Loucy (cell line): ENCODE measurements around the gene SCARB1.

ENCODE experiments used
- H2AFZ ChIP-seq: fragments of 200-600 bp; sonication (generic); 2 replicates; pipeline ENCODE4 v1.6.0; 2016; ENCODE audit warnings: antibody characterized with exemption, mild to moderate bottlenecking, low read length, moderate library complexity
- H3F3A ChIP-seq: fragments of 200-600 bp; 2 replicates; pipeline ENCODE4 v1.6.0; 2016; ENCODE audit warnings: antibody characterized with exemption, low read depth, mild to moderate bottlenecking
- H3K27me3 ChIP-seq: fragments of 200-600 bp; sonication (generic); 2 replicates; pipeline ENCODE4 v1.6.1; 2014; ENCODE audit warnings: low read length, mild to moderate bottlenecking; ENCODE audit not compliant: insufficient read depth, poor library complexity, severe bottlenecking
- H3K36me3 ChIP-seq: fragments of 200-600 bp; sonication (generic); 2 replicates; pipeline ENCODE4 v1.6.1; 2016; ENCODE audit warnings: low read length; ENCODE audit not compliant: insufficient read depth
- H3K4me1 ChIP-seq: fragments of 200-600 bp; sonication (generic); 2 replicates; pipeline ENCODE4 v1.5.1; 2014; ENCODE audit warnings: low read length, mild to moderate bottlenecking; ENCODE audit not compliant: insufficient read depth, poor library complexity, severe bottlenecking
- H3K4me2 ChIP-seq: fragments of 200-600 bp; sonication (generic); 2 replicates; pipeline ENCODE4 v1.6.0; 2014; ENCODE audit warnings: antibody characterized with exemption, low read length, low read depth, mild to moderate bottlenecking; ENCODE audit not compliant: poor library complexity, severe bottlenecking
- H3K4me3 ChIP-seq: fragments of 200-600 bp; sonication (generic); 2 replicates; pipeline ENCODE4 v1.5.1; 2014; ENCODE audit warnings: low read length, mild to moderate bottlenecking, mixed read lengths; ENCODE audit not compliant: poor library complexity, severe bottlenecking
- H3K79me2 ChIP-seq: fragments of 200-600 bp; sonication (generic); 2 replicates; pipeline ENCODE4 v1.6.1; 2014; ENCODE audit warnings: low read length; ENCODE audit not compliant: insufficient read depth
- H3K9ac ChIP-seq: fragments of 200-600 bp; sonication (generic); 2 replicates; pipeline ENCODE4 v1.6.0; 2014; ENCODE audit warnings: mild to moderate bottlenecking, low read depth, low read length, moderate library complexity; ENCODE audit not compliant: poor library complexity, severe bottlenecking
- H3K9me2 ChIP-seq: fragments of 200-600 bp; sonication (generic); replicated peaks from 2 replicates; pipeline ENCODE4 v1.6.1; 2016; ENCODE audit warnings: low read depth, low read length, mixed read lengths
- H3K9me3 ChIP-seq: fragments of 200-600 bp; sonication (generic); 2 replicates; pipeline ENCODE4 v1.6.1; 2014; ENCODE audit warnings: mild to moderate bottlenecking, antibody characterized with exemption, low read length, low read depth; ENCODE audit not compliant: insufficient read depth
- H4K20me1 ChIP-seq: fragments of 200-600 bp; sonication (generic); 2 replicates; pipeline ENCODE4 v1.6.0; 2014; ENCODE audit warnings: antibody characterized with exemption, low read length, mild to moderate bottlenecking; ENCODE audit not compliant: insufficient read depth, poor library complexity, severe bottlenecking
- CTCF ChIP-seq: fragments of 200-600 bp; sonication (generic); conservative IDR thresholded peaks from 2 replicates; pipeline ENCODE4 v1.5.1; 2014; ENCODE audit warnings: mild to moderate bottlenecking, antibody characterized with exemption, low read length
- EZH2phosphoT487 ChIP-seq: fragments of 200-600 bp; IDR thresholded peaks from 2 replicates; pipeline ENCODE4 v1.6.1; 2018; ENCODE audit warnings: antibody characterized with exemption, mild to moderate bottlenecking, moderate library complexity, borderline replicate concordance

SCARB1 gene

GRCh38 chr12:124762384-124762783 is 101.3 kb downstream of the SCARB1 start:
- Histone ChIP-seq H3K9me2 (no peaks in the 10 kb centered on the region), H3K9me3 (peaks cover 9% of the 10 kb centered on the region; the same call in 1 of the 2 replicates), H3K9ac (no peak overlapping the region), H3K4me1 (peaks cover 3% of the 10 kb centered on the region), H2AFZ (no peak overlapping the region), H4K20me1 (no peaks in the 10 kb centered on the region), H3K36me3 (no peaks in the 10 kb centered on the region), H3F3A (no peaks in the 10 kb centered on the region), H3K4me3 (no peak overlapping the region), H3K27me3 (no peaks in the 10 kb centered on the region), H3K4me2 (no peak overlapping the region), H3K79me2 (no peaks in the 10 kb centered on the region)
- TF ChIP-seq EZH2phosphoT487 (no peak), CTCF (no peak)

- Histone ChIP-seq H3K9me3 (peaks cover 9% of the 10 kb centered on the region; the same call in 1 of the 2 replicates), H4K20me1 (no peaks in the 10 kb centered on the region), H3K9me2 (no peaks in the 10 kb centered on the region), H3K79me2 (no peaks in the 10 kb centered on the region), H3K4me3 (no peak overlapping the region), H2AFZ (no peak overlapping the region), H3K4me1 (peaks cover 2% of the 10 kb centered on the region), H3K9ac (no peak overlapping the region), H3K4me2 (no peak overlapping the region), H3K36me3 (no peaks in the 10 kb centered on the region), H3F3A (no peaks in the 10 kb centered on the region), H3K27me3 (no peaks in the 10 kb centered on the region)
- TF ChIP-seq CTCF, result no peak
- TF ChIP-seq EZH2phosphoT487, result no peak
Observed at GRCh38 chr12:124761871-124762270, 101.8 kb downstream of the SCARB1 start.

GRCh38 chr12:124761056-124761455 is 102.6 kb downstream of the SCARB1 start:
- no peaks in the 10 kb centered on the region for H3F3A ChIP-seq
- H3K27me3 ChIP-seq, result no peaks in the 10 kb centered on the region
- no peaks in the 10 kb centered on the region for H3K4me1 ChIP-seq
- no peak overlapping the region for H3K9ac ChIP-seq
- no peaks in the 10 kb centered on the region for H3K9me2 ChIP-seq
- H4K20me1 ChIP-seq, result no peaks in the 10 kb centered on the region
- no peak for TF ChIP-seq EZH2phosphoT487
- TF ChIP-seq CTCF, result no peak
- no peak overlapping the region for H3K4me3 ChIP-seq
- H3K9me3 ChIP-seq, result peaks cover 9% of the 10 kb centered on the region; the same call in 1 of the 2 replicates
- no peak overlapping the region for H3K4me2 ChIP-seq
- H2AFZ ChIP-seq, result no peak overlapping the region
- no peaks in the 10 kb centered on the region for H3K79me2 ChIP-seq
- no peaks in the 10 kb centered on the region for H3K36me3 ChIP-seq
